Activated B cell treated with CpG ODN at 0.5 μM for 24 hours (primary cell): Measurements from ENCODE around the gene IFNG-AS1. TPM values are rescaled to one million over a fixed set of nuclear protein-coding genes. Genes with fewer than 3 reads are reported as not detected.

Experiments used
- ATAC-seq: fragments of 200-7000 bp; cut with Tn5 transposase; one replicate; pipeline ENCODE4 v1.10.0; 2021; ENCODE audit warnings: low read depth, mild to moderate bottlenecking, moderate library complexity
- CTCF ChIA-PET: fragments of 350-600 bp; sonication (Branson Sonifier 250); formaldehyde crosslinking; loops from one replicate; lab custom pipeline; 2021; ENCODE audit warnings: antibody characterized with exemption; lab: Charles Lee
- POLR2A ChIA-PET: fragments of 350-600 bp; sonication (Branson Sonifier 250); formaldehyde crosslinking; loops from one replicate; lab custom pipeline; 2021; ENCODE audit warnings: antibody characterized with exemption; lab: Charles Lee
- DNase-seq: peaks from one replicate; pipeline ENCODE4 v3.0.0; 2022
- H3K27ac Mint-ChIP-seq: one replicate; pipeline ENCODE4 v1.8.0; 2020; ENCODE audit warnings: mixed read lengths
- H3K27me3 Mint-ChIP-seq: one replicate; pipeline ENCODE4 v1.8.0; 2021; ENCODE audit warnings: mixed read lengths
- H3K36me3 Mint-ChIP-seq: one replicate; pipeline ENCODE4 v1.8.0; 2021; ENCODE audit warnings: low read depth, mixed read lengths
- H3K4me1 Mint-ChIP-seq: one replicate; pipeline ENCODE4 v1.8.0; 2021; ENCODE audit warnings: mixed read lengths
- H3K4me3 Mint-ChIP-seq: one replicate; pipeline ENCODE4 v1.8.0; 2020; ENCODE audit warnings: mild to moderate bottlenecking, mixed read lengths
- H3K9me3 Mint-ChIP-seq: one replicate; pipeline ENCODE4 v1.8.0; 2020; ENCODE audit warnings: mixed read lengths
- intact Hi-C: fragments of 100-400 bp; cut with micrococcal nuclease; formaldehyde crosslinking; loops from one replicate; pipeline ENCODE4 v1.15.1; 2024
- total RNA-seq: library from RNA; stranded (reverse); gene quantifications from 2 replicates; pipeline ENCODE4 v1.2.3, GENCODE V29; 2022
- TF ChIP-seq, protein P1 (sequence below): fragments of 200-600 bp; IDR thresholded peaks from one replicate; pipeline ENCODE4 v1.8.0; 2022; ENCODE audit warnings: antibody characterized with exemption, mild to moderate bottlenecking

Gene IFNG-AS1
- total RNA-seq, 1 donor from 2014 or later, result 3.2 TPM

DNA sequence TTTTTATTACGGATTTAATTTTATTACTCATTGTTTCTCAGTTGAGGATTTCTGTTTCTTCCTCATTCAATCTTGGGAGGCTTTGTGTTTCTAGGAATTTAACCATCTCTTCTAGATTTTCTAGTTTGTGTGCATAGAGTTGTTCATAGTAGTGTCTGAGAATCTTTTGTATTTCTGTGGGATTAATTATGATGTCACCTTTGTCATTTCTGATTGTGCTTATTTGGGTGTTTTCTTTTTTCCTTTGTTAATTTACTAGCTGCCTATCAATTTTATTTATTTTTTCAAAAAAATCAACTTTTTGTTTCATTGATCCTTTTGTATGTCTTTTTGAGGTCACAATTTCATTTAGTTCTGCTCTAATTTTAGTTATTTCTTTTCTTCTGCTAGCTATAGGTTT, 75.9 kb downstream of the IFNG-AS1 start:
- Mint-ChIP-seq H3K36me3 (peaks cover 14% of the 10 kb centered on the region), H3K4me3 (peak overlapping the region; percentile 17), H3K4me1 (peaks cover 34% of the 10 kb centered on the region), H3K27ac (no peak overlapping the region), H3K9me3 (peaks cover 24% of the 10 kb centered on the region), H3K27me3 (no peaks in the 10 kb centered on the region)
- ATAC-seq, result no peak
- ChIA-PET POLR2A (no interaction called here), CTCF (no interaction called here)
- no peak for DNase-seq
- TF ChIP-seq, protein P1, sequence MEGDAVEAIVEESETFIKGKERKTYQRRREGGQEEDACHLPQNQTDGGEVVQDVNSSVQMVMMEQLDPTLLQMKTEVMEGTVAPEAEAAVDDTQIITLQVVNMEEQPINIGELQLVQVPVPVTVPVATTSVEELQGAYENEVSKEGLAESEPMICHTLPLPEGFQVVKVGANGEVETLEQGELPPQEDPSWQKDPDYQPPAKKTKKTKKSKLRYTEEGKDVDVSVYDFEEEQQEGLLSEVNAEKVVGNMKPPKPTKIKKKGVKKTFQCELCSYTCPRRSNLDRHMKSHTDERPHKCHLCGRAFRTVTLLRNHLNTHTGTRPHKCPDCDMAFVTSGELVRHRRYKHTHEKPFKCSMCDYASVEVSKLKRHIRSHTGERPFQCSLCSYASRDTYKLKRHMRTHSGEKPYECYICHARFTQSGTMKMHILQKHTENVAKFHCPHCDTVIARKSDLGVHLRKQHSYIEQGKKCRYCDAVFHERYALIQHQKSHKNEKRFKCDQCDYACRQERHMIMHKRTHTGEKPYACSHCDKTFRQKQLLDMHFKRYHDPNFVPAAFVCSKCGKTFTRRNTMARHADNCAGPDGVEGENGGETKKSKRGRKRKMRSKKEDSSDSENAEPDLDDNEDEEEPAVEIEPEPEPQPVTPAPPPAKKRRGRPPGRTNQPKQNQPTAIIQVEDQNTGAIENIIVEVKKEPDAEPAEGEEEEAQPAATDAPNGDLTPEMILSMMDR, result no peak
- intact Hi-C loops, result no loop called here

DNA sequence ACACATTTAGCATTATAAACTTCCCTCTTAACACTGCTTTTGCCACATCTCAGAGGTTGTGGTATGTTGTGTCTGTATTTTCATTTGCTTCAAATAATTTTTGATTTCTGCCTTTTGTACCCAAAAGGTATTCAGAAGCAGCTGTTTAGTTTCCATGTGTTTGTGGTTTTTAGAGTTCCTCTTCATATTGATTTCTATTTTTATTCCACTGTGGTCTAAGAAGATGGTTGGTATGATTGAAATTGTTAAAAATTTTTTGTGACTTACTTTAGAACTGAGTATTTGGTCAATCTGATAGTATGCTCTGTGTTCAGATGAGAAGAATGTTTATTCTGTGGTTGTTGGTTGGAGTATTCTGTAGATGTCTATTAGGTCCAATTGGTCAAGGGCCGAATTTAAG, 76.4 kb downstream of the IFNG-AS1 start:
- no peaks in the 10 kb centered on the region for H3K27me3 Mint-ChIP-seq
- intact Hi-C loops, result no loop called here
- H3K27ac Mint-ChIP-seq, result no peak overlapping the region
- ChIA-PET POLR2A (no interaction called here), CTCF (no interaction called here)
- peak overlapping the region; percentile 35 for H3K4me3 Mint-ChIP-seq
- peaks cover 24% of the 10 kb centered on the region for H3K9me3 Mint-ChIP-seq
- TF ChIP-seq, protein P1, result no peak
- peaks cover 14% of the 10 kb centered on the region for H3K36me3 Mint-ChIP-seq
- ATAC-seq (no peak), DNase-seq (no peak)
- peaks cover 40% of the 10 kb centered on the region for H3K4me1 Mint-ChIP-seq

DNA sequence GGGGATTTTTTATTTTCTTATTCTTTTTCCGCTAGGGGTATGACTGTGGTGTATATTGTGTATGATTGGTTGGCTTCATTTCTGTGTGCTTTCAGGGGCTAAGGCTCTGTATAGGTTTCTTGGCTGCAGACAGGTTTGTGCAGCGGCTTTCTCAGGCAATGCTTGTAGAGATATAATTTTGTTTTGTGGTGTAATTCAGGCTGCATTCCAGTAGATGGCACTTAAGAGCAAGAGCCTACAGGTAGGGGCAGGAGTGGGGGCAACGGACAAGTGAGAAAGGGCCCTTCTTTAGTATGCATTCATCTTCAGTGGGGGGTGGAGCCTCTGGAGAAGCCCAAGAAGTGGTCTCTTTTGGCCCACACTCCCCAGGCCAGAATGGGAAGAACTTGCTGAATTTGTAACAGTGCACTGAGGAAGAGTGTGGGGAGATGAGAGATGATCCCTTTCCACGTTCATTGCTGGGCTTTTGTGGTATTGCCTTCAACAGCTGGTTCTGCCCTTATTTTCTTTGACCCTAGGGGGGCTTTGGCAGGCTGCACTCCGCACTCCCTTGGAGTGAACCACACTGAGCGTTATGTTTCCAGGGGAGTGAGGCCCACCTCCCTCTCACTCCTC, 78.6 kb downstream of the IFNG-AS1 start:
- POLR2A ChIA-PET, result no interaction called here
- Mint-ChIP-seq H3K4me1 (peaks cover 41% of the 10 kb centered on the region), H3K9me3 (peaks cover 14% of the 10 kb centered on the region), H3K27me3 (no peaks in the 10 kb centered on the region), H3K36me3 (peaks cover 6% of the 10 kb centered on the region), H3K4me3 (no peak overlapping the region), H3K27ac (no peak overlapping the region)
- DNase-seq, result no peak
- intact Hi-C loops, result no loop called here
- no peak for ATAC-seq
- TF ChIP-seq, protein P1, result no peak
- CTCF ChIA-PET, result no interaction called here

DNA sequence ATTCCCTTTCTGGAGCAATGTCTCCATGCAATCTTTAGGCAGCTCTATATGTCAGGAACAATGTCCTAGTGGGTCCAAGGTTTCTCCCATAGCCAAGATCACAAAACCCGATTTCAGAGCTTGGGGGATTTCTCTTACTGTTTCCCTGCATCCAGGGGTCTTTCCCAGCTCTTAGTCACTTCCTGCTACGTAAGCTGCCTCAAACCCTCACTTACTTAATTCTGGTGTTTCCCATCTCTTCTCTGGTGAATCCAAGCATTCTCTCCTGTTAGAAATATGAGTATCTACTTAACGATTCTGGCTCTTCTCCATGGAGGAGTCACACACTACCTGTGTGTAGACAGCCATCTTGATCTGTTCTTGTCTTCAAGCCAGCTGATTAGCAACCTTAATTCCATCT, 80.0 kb downstream of the IFNG-AS1 start:
- peaks cover 41% of the 10 kb centered on the region for H3K4me1 Mint-ChIP-seq
- DNase-seq (no peak), ATAC-seq (no peak)
- intact Hi-C loops, result no loop called here
- ChIA-PET CTCF (no interaction called here), POLR2A (no interaction called here)
- no peaks in the 10 kb centered on the region for H3K27me3 Mint-ChIP-seq
- TF ChIP-seq, protein P1, result no peak
- no peak overlapping the region for H3K27ac Mint-ChIP-seq
- H3K36me3 Mint-ChIP-seq, result peaks cover 6% of the 10 kb centered on the region
- H3K9me3 Mint-ChIP-seq, result peaks cover 14% of the 10 kb centered on the region
- no peak overlapping the region for H3K4me3 Mint-ChIP-seq

Other genes with a start within 250 kb of the IFNG-AS1 start
- not detected in 2 replicates for gene IFNG, start 170.3 kb downstream of the IFNG-AS1 start, total RNA-seq
- not detected in 2 replicates for gene IL26, start 236.4 kb downstream of the IFNG-AS1 start, total RNA-seq